OCI-LY3 (cell line): ENCODE measurements around the gene GRM2.

Experiments
- EZH2phosphoT487 ChIP-seq: fragments of 200-600 bp; shearing (Covaris generic); IDR thresholded peaks from 2 replicates; pipeline ENCODE4 v1.6.1; 2018; ENCODE audit warnings: antibody characterized with exemption, mixed run types, low read depth
- TF ChIP-seq, protein P1 (sequence below): fragments of 200-600, 300-600 bp; sonication (generic); IDR thresholded peaks from 2 replicates; pipeline ENCODE4 v1.5.1; 2014; ENCODE audit warnings: antibody characterized with exemption, low read length, low read depth

GRCh38 chr3:51682079-51682478 is 24.8 kb upstream of the GRM2 start:
- TF ChIP-seq, protein P1, sequence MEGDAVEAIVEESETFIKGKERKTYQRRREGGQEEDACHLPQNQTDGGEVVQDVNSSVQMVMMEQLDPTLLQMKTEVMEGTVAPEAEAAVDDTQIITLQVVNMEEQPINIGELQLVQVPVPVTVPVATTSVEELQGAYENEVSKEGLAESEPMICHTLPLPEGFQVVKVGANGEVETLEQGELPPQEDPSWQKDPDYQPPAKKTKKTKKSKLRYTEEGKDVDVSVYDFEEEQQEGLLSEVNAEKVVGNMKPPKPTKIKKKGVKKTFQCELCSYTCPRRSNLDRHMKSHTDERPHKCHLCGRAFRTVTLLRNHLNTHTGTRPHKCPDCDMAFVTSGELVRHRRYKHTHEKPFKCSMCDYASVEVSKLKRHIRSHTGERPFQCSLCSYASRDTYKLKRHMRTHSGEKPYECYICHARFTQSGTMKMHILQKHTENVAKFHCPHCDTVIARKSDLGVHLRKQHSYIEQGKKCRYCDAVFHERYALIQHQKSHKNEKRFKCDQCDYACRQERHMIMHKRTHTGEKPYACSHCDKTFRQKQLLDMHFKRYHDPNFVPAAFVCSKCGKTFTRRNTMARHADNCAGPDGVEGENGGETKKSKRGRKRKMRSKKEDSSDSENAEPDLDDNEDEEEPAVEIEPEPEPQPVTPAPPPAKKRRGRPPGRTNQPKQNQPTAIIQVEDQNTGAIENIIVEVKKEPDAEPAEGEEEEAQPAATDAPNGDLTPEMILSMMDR: peak; percentile 85
- TF ChIP-seq EZH2phosphoT487: no peak
